Body of pancreas (tissue), 4 donors: Measurements from ENCODE around the gene YIF1A.

Experiments
- POLR2A ChIP-seq, 3 donors: fragments of 450-650 bp; IDR thresholded peaks; one replicate each; pipeline ENCODE4 v1.6.1; 2016; ENCODE audit warnings: antibody characterized with exemption in 3 of 3, mild to moderate bottlenecking in 2 of 3
- TF ChIP-seq, protein P1 (sequence below), 7 experiments: fragments of 450-650 bp in 4 of 7; fragments of 200-600 bp in 3 of 7; sonication (generic) in 3 of 7; IDR thresholded peaks; one replicate each; pipeline ENCODE4 v1.5.1; 2016 to 2019; ENCODE audit warnings: antibody characterized with exemption in 7 of 7

DNA sequence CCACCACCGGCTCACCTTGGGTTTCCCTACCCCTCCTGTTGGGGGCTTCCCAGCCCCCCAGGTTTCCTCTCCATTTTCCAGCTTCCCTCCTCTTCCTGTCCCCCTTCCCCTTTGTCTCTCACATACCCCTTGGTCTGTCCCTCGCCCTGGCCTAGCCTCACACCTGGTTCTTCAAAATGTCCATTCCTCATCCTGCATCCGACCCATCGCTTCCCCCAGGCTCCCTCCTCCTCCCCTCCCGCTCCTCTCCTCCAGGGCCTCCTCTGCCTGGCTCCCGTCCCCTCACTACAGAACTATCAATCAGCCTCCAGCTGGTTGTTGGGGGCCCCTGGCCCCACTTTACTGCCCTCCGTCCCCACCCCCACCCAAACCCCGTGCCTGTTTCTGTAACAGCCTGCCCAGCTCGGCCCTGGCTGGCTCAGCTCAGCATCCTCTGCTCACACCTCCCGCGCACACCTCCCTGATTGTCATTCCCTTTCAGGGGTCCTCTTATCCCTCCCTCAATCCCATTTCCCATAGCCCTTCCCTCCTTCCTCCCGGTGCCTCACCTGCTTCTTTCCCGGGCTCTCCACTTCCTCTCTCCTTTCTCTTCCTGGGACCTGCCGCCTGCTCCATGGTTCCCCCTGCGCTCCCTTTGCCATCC is 9.7 kb downstream of the YIF1A start:
- TF ChIP-seq, protein P1, sequence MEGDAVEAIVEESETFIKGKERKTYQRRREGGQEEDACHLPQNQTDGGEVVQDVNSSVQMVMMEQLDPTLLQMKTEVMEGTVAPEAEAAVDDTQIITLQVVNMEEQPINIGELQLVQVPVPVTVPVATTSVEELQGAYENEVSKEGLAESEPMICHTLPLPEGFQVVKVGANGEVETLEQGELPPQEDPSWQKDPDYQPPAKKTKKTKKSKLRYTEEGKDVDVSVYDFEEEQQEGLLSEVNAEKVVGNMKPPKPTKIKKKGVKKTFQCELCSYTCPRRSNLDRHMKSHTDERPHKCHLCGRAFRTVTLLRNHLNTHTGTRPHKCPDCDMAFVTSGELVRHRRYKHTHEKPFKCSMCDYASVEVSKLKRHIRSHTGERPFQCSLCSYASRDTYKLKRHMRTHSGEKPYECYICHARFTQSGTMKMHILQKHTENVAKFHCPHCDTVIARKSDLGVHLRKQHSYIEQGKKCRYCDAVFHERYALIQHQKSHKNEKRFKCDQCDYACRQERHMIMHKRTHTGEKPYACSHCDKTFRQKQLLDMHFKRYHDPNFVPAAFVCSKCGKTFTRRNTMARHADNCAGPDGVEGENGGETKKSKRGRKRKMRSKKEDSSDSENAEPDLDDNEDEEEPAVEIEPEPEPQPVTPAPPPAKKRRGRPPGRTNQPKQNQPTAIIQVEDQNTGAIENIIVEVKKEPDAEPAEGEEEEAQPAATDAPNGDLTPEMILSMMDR (IDR thresholded peaks at IDR 0.05), result no peak
- no peak for TF ChIP-seq POLR2A (IDR thresholded peaks at IDR 0.05)
